Lung (tissue), 12 donors: ENCODE data around the gene FOXO3. TPM values are rescaled to one million over a fixed set of nuclear protein-coding genes. Genes with fewer than 3 reads are reported as not detected.

Experiments
- ATAC-seq: fragments of 200-7000 bp; cut with Tn5 transposase; one replicate; pipeline ENCODE4 v1.9.1; 2020; ENCODE audit warnings: moderate number of reproducible peaks; ENCODE audit not compliant: insufficient read depth, low FRiP score
- DNase-seq, 3 donors: peaks; one replicate each; pipeline ENCODE4 v3.0.0-alpha.2; 2013 to 2017
- H3K27ac ChIP-seq, 2 donors: one replicate each; pipeline ENCODE4 v1.5.1; 2013; ENCODE audit warnings: mild to moderate bottlenecking in 2 of 2, moderate library complexity in 2 of 2, control low read depth in 1 of 2, inconsistent platforms in 1 of 2, low read depth in 1 of 2, low read length in 1 of 2
- H3K27me3 ChIP-seq, 3 donors: one replicate each; pipeline ENCODE4 v1.5.1; 2013; ENCODE audit warnings: low read length in 2 of 3; ENCODE audit not compliant: control insufficient read depth in 3 of 3, insufficient read depth in 3 of 3
- H3K36me3 ChIP-seq, 4 donors: one replicate each; pipeline ENCODE4 v1.5.1; 2013; ENCODE audit warnings: low read length in 4 of 4, mild to moderate bottlenecking in 1 of 4, moderate library complexity in 1 of 4; ENCODE audit not compliant: control insufficient read depth in 4 of 4, insufficient read depth in 4 of 4
- H3K4me1 ChIP-seq, 5 donors: one replicate each; pipeline ENCODE4 v1.5.1; 2013; ENCODE audit warnings: low read length in 5 of 5, mild to moderate bottlenecking in 2 of 5, moderate library complexity in 1 of 5; ENCODE audit not compliant: control insufficient read depth in 5 of 5, insufficient read depth in 5 of 5
- H3K4me3 ChIP-seq: one replicate; pipeline ENCODE4 v1.5.1; 2013; ENCODE audit warnings: mild to moderate bottlenecking, control low read depth, moderate library complexity
- H3K9ac ChIP-seq, 2 donors: one replicate each; pipeline ENCODE4 v1.5.1; 2013; ENCODE audit warnings: low read length in 2 of 2, control low read depth in 1 of 2; ENCODE audit not compliant: insufficient read depth in 1 of 2
- H3K9me3 ChIP-seq, 4 donors: one replicate each; pipeline ENCODE4 v1.5.1; 2013; ENCODE audit warnings: low read length in 3 of 4, mild to moderate bottlenecking in 1 of 4, moderate library complexity in 1 of 4; ENCODE audit not compliant: control insufficient read depth in 4 of 4, insufficient read depth in 3 of 4
- WGBS, 2 donors: extraction: QIAGEN DNeasy Blood & Tissue Kit; methylation state at CpG; one replicate each; pipeline ENCODE4 v1.1.7; 2013; 5-methylcytosine and 5-hydroxymethylcytosine counted together
- polyA plus RNA-seq, 2 donors: library from polyadenylated mRNA; stranded (reverse); fragments of 200-250 nt; gene quantifications; one replicate each; pipeline ENCODE4 v1.2.1, GENCODE V29; 2013
- total RNA-seq, 2 donors: library from RNA; depleted of rRNA in 1 of 2; stranded (reverse); fragments of >200 nt in 1 of 2; gene quantifications; one replicate each; pipeline ENCODE4 v1.2.1, GENCODE V29; 2014 to 2021
- TF ChIP-seq, protein P1 (sequence below): IDR thresholded peaks from 2 replicates; pipeline ENCODE4 v1.5.1; 2012; ENCODE audit warnings: mild to moderate bottlenecking; ENCODE audit errors: control extremely low read depth, extremely low read depth
- donor health status: control.
- donor health status: control.
- donor health status: Bipolar disorder and iron deficiency.
- donor health status: healthy.
- donor health status: DM: yes; HTN: yes; CAD: no.

Gene FOXO3
- total and polyA plus RNA-seq, 4 donors = 12.1 to 101 (median 40.0) TPM

DNA sequence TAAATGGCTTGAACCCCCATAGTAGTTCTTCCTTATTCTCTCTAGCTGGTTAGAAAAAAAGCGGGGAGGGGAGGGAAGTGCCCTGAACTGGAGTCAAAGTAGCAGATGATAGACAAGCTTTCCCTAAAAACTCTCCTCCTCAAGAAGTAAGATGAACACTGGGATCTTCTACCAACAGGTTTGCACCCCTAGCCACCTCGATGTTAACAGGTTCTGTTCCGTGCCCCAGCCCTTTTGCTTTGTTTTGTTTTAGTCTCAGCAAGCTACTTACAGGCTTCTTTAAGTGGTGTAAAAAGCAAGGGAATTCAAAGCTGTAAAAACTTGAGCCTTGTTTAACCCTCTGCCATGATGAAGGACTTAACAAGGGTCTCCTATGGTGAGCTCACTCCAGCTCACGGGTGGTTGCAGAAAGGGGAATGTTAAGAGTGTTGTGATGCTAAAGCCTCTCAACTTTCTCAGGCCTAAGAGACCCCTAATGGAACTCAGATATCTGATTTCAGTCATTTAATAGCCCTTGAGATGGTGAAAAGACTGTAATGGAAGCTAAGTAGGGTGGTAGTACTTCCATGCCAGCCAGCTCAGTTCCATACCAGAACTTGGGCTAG lies 106.0 kb downstream of the FOXO3 start:
- peak in 1 of 3 donors; percentile 37 for DNase-seq
- Histone ChIP-seq H3K4me1 (peaks cover 7 to 48% (median 13%) of the 10 kb centered on the region in 5 donors), H3K9ac (no peak overlapping the region), H3K27me3 (no peaks in the 10 kb centered on the region), H3K27ac (no peak overlapping the region), H3K9me3 (peaks cover 0 to 3% (median 0%) of the 10 kb centered on the region in 4 donors), H3K4me3 (no peak overlapping the region), H3K36me3 (peaks cover 6 to 15% (median 13%) of the 10 kb centered on the region in 4 donors)
- ATAC-seq = no peak
- TF ChIP-seq, protein P1, sequence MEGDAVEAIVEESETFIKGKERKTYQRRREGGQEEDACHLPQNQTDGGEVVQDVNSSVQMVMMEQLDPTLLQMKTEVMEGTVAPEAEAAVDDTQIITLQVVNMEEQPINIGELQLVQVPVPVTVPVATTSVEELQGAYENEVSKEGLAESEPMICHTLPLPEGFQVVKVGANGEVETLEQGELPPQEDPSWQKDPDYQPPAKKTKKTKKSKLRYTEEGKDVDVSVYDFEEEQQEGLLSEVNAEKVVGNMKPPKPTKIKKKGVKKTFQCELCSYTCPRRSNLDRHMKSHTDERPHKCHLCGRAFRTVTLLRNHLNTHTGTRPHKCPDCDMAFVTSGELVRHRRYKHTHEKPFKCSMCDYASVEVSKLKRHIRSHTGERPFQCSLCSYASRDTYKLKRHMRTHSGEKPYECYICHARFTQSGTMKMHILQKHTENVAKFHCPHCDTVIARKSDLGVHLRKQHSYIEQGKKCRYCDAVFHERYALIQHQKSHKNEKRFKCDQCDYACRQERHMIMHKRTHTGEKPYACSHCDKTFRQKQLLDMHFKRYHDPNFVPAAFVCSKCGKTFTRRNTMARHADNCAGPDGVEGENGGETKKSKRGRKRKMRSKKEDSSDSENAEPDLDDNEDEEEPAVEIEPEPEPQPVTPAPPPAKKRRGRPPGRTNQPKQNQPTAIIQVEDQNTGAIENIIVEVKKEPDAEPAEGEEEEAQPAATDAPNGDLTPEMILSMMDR = no peak
- WGBS, 2 donors = 81 to 89% methylated on average over 4 of the region's 4 CpGs

DNA sequence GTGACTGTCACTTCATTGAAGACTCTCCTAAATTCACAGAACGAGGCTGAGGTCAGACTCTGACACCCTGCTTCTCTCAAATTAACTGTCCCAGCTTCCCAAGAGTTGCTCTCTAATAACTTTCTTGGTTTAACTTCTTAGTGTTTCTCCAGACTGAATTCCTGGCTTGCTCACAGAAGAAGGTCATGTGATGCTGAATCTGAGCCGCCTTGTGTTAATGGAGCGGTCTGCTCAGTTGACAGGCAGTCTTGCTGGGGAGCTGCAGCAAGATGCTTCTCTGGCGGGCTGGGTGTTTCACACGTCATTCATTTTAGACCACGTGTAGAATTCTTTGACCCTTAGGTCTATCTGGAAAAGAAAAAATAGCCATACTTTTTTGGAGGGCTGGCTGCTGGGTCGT lies 107.3 kb downstream of the FOXO3 start:
- WGBS, 2 donors = 66 to 74% methylated on average over 7 of the region's 7 CpGs
- TF ChIP-seq, protein P1 = no peak
- no peaks in the 10 kb centered on the region for H3K27me3 ChIP-seq
- H3K9ac ChIP-seq = no peak overlapping the region
- peaks cover 7 to 41% (median 16%) of the 10 kb centered on the region in 5 donors for H3K4me1 ChIP-seq
- no peak overlapping the region for H3K4me3 ChIP-seq
- H3K9me3 ChIP-seq = peaks cover 0 to 3% (median 0%) of the 10 kb centered on the region in 4 donors
- no peak overlapping the region for H3K27ac ChIP-seq
- DNase-seq (peak; percentile 64 to 87 (median 77)), ATAC-seq (no peak)
- H3K36me3 ChIP-seq = peaks cover 6 to 15% (median 13%) of the 10 kb centered on the region in 4 donors

DNA sequence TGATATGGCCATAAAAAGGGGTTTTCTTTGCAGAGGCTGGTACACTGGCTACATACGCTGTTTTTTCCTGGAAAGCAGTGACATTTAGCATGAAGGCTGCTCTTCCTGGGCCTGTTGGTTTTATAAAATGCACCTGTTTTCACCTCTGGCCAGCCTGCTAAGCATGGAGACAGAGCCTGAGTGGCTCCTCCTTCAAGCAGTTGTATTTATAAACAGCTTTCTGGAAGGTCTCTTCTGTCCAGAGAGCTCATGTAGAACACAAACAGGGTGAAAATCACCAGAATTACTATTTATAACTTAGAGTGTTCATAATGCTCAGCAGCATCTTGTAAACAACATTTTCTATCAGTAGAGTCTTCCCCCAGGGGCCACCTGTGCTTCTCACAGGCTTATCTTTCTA lies 109.0 kb downstream of the FOXO3 start:
- no peak for ATAC-seq
- H3K4me3 ChIP-seq = no peak overlapping the region
- H3K4me1 ChIP-seq = peaks cover 7 to 53% (median 19%) of the 10 kb centered on the region in 5 donors

More for the DNA sequence above, 109.0 kb downstream of the FOXO3 start:
- Histone ChIP-seq H3K9ac (no peak overlapping the region), H3K27ac (no peak overlapping the region), H3K27me3 (no peaks in the 10 kb centered on the region), H3K36me3 (peaks cover 3 to 14% (median 10%) of the 10 kb centered on the region in 4 donors), H3K9me3 (no peaks in the 10 kb centered on the region)
- no peak for DNase-seq
- TF ChIP-seq, protein P1 = no peak
- WGBS, 2 donors = 95 to 100% methylated on average over 1 of the region's 1 CpG
